ENCODE data around the gene NOS1AP. TPM values are rescaled to one million over a fixed set of nuclear protein-coding genes. Genes with fewer than 3 reads are reported as not detected.

The NOS1AP gene
- total RNA-seq, 1 experiment from 2014 or later: 5.3 TPM

GRCh38 chr1:162284206-162284955, 214.9 kb downstream of the NOS1AP start:
- Histone ChIP-seq H3K4me3 (replicated peaks in 1 of 2; ENCODE audit: low read depth in 1 of 2, low read length in 2 of 2) (no peak overlapping the region), H3K9me3 (ENCODE audit: control insufficient read depth in 1 of 2, insufficient read depth in 1 of 2, low read depth in 1 of 2, low read length in 2 of 2) (no peaks in the 10 kb centered on the region), H3K9me2 (ENCODE audit: insufficient read depth) (no peaks in the 10 kb centered on the region), H3K79me2 (ENCODE audit: insufficient read depth, low read length) (no peaks in the 10 kb centered on the region), H3K27me3 (ENCODE audit: insufficient read depth, low read length) (no peaks in the 10 kb centered on the region), H3K9ac (ENCODE audit: low read length) (no peak overlapping the region), H2AFZ (ENCODE audit: low read depth, low read length, poor library complexity, severe bottlenecking) (no peak overlapping the region), H4K20me1 (ENCODE audit: insufficient read depth) (no peaks in the 10 kb centered on the region), H3K4me1 (ENCODE audit: control insufficient read depth in 1 of 2, insufficient read depth in 2 of 2, low read length in 2 of 2) (peaks cover 10 to 17% of the 10 kb centered on the region in 2 experiments; a peak in 3 of 4 replicates), H3K27ac (ENCODE audit: low read depth, low read length) (no peak overlapping the region), H3K4me2 (ENCODE audit: low read length) (no peak overlapping the region), H3K36me3 (ENCODE audit: control insufficient read depth in 1 of 2, insufficient read depth in 2 of 2, low read length in 2 of 2) (no peaks in the 10 kb centered on the region)
- intact Hi-C loops (cut with micrococcal nuclease): no loop called here
- RAD21 ChIA-PET (ENCODE audit: low non-redundant PET in 1 of 2, low total read pairs in 2 of 2, uncharacterized antibody in 2 of 2, unreplicated experiment in 2 of 2): no interaction called here
- POLR2A ChIA-PET: no interaction called here
- DNase-seq (ENCODE audit: low read depth, low spot score) (no peak), ATAC-seq (no peak)
- CTCF ChIA-PET: interaction anchor here (1.3 kb wide), 1 partner anchor 228 kb away, joined by 3 read pairs; no protein-coding TSS in a partner anchor
- no TSS peak for BruUV-seq (replicated peaks)
- TF ChIP-seq CEBPB (IDR thresholded peaks at IDR 0.05; ENCODE audit: low read depth): no peak
- no peak for TF ChIP-seq EZH2 (IDR thresholded peaks at IDR 0.05)
- no peak for TF ChIP-seq ZBTB33 (IDR thresholded peaks at IDR 0.05; ENCODE audit: extremely low read depth, insufficient replicate concordance, low read length)
- no peak for TF ChIP-seq MAX (IDR thresholded peaks at IDR 0.05)
- no peak for TF ChIP-seq TCF7L2 (IDR thresholded peaks at IDR 0.05; ENCODE audit: borderline replicate concordance, extremely low read depth, insufficient read depth, insufficient read length)
- no peak for TF ChIP-seq FOSL1 (IDR thresholded peaks at IDR 0.05; ENCODE audit: low read depth)
- TF ChIP-seq SRF (IDR thresholded peaks at IDR 0.05; ENCODE audit: low read depth): no peak
- no peak for TF ChIP-seq EGR1 (IDR thresholded peaks at IDR 0.05; ENCODE audit: low read depth)
- no peak for TF ChIP-seq REST (IDR thresholded peaks at IDR 0.05; ENCODE audit: low read depth)
